GM19023 (cell line): ENCODE results near the gene RAD54L.
A peak's percentile ranks its signal among the peaks of the same experiment; 100 is the strongest.
"Not testable (repeated sequence)": the region's sequence is repeated elsewhere in the genome, so short reads cannot be mapped to it uniquely, and the experiment has no call there.

Experiments used
- ATAC-seq: cut with Tn5 transposase; IDR thresholded peaks from one replicate; pipeline ENCODE4 v1.9.1; 2021; ENCODE audit warnings: mild to moderate bottlenecking, moderate library complexity; ENCODE audit not compliant: unreplicated experiment

RAD54L gene

DNA sequence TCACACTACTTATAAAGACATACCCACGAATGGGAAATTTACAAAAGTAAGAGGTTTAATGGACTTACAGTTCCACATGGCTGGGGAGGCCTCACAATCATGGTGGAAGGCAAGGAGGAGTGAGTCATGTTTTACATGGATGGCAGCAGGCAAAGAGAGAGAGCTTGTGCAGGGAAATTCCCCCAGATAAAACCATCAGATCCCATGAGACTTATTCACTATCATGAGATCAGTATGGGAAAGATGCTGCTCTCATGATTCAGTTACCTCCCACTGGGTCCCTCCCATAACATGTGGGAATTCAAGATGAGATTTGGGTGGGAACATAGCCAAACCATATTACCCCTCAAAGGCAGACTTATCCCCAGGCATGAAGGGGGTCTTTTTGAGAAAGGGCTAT is 8.7 kb upstream of the RAD54L start:
- not testable (repeated sequence) for ATAC-seq

DNA sequence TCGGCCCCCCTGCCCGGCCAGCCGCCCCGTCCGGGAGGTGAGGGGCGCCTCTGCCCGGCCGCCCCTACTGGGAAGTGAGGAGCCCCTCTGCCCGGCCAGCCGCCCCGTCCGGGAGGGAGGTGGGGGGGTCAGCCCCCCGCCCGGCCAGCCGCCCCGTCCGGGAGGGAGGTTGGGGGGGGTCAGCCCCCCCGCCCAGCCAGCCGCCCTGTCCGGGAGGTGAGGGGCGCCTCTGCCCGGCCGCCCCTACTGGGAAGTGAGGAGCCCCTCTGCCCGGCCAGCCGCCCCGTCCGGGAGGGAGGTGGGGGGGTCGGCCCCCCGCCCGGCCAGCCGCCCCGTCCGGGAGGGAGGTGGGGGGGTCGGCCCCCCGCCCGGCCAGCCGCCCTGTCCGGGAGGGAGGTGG is 5.8 kb upstream of the RAD54L start:
- not testable (repeated sequence) for ATAC-seq

DNA sequence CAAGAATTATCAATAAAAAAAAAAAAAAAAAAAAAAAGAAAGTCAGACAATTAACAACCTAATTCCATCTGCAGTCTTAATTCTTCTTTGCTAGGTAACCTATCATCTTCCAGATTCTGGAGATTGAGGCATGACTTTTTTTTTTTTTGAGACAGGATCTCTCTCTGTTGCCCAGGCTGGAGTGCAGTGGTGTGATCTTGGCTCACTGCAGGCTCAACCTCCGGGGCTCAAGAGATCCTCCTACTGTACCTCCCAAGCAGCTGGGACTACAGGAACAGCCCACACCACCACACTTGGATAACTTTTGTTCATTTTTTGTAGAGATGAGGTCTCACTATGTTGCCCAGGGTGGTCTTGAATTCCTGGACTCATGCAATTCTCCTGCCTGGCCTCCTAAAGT is 4.6 kb upstream of the RAD54L start:
- ATAC-seq, result no peak

DNA sequence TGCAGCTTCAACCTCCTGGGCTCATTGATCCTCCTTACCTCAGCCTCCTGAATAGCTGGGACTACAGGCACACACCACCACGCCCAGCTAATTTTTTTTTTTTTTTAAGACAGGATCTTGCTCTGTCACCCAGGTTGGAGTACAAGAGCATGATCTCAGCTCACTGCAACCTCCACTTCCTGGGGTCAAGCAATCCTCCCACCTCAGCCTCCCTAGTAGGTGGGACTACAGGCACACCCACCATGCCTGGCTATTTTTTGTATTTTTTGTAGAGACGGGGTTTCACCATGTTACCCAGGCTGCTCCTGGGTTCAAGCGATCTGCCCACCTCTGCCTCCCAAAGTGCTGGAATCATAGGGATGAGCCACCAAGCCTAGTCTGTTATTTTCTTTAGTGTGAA is 3.7 kb upstream of the RAD54L start:
- ATAC-seq, result not testable (repeated sequence)

DNA sequence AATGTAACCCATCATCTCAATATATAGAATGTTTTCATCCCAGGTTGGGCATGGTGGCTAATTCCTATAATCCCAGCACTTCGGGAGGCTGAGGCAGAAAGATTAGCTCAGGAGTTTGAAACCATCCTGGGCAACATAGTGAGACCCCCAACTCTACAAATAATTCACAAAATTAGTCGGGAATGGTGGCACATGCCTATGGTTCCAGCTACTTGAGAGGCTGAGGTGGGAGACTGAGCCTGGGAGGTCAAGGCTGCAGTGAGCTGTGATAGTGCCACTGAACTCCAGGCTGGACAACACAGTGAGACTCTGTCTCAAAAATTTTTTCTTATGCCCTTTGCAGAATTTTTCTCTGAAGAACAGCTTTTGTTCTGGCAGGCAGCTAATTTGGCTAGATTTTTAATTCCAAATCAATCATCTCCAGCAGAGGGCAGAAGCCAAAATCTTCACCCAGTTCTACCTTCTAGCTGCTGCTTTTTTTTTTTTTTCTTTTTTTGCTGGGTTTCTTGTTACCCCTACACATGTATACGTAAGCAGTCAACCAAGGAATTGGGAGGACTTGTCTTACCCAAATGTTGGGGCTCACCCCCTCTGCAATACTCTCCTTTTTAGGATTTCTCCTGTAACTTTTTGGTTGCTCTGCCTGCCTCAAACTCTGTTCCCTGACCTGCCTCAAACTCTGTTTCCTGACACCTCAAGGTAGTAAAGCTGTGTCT is 2.7 kb upstream of the RAD54L start:
- no peak for ATAC-seq

DNA sequence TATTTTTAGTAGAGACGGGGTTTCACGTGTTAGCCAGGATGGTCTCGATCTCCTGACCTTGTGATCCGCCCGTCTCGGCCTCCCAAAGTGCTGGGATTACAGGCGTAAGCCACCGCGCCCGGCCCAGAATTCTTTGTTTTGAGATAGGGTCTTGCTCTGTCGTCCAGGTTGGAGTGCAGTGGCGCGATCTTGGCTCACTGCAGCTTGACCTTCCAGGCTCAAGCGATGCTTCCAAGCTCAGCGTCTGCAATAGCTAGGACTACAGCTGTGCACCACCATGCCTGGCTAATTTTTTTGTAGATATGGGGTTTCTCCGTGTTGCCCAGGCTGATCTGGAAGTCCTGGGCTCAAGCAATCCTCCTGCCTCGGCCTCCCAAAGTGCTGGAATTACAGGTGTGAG is 1.4 kb upstream of the RAD54L start:
- ATAC-seq, result not testable (repeated sequence)

DNA sequence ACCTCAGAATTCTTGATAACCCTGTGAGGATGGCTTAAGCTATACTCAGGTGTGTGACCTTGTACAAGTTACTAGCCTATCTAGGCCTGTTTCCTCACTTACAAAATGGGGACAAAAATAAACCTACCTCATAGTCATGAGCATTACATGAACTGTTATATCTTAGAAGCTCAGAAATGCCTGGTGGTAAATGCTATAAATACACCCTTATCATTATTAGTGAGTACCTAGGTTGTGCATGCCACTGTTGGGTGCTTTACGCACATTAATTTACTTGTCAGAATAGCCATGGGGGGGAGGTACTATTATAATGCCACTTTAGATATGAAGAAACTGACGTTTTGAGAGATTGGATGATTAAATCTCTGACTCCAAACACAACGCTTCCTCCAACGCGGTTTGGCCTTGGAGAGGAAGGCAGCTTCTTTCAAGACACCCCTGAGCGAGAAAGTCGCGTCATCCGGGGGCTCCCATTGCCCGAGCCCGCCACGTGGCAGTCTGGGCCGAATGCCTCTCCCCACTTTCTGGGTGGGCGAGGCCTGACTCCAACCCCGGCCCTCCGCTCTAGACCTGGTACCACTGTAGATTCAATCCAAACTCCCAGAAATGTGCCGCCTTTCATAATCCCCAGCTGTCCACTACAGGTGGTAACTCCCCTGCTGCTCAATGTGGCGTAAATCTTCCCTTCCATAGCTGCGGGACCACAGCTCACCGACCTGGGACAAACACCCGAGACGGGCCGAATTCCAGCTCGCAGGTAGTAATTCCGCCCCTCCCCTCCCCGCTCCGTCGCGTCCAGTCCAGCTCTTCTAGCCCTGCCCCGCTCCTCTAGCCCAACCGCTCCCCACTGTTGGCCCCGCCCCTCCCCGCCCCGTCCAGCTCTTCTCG is 771 bp upstream of the RAD54L start:
- ATAC-seq, result peak; percentile 56

DNA sequence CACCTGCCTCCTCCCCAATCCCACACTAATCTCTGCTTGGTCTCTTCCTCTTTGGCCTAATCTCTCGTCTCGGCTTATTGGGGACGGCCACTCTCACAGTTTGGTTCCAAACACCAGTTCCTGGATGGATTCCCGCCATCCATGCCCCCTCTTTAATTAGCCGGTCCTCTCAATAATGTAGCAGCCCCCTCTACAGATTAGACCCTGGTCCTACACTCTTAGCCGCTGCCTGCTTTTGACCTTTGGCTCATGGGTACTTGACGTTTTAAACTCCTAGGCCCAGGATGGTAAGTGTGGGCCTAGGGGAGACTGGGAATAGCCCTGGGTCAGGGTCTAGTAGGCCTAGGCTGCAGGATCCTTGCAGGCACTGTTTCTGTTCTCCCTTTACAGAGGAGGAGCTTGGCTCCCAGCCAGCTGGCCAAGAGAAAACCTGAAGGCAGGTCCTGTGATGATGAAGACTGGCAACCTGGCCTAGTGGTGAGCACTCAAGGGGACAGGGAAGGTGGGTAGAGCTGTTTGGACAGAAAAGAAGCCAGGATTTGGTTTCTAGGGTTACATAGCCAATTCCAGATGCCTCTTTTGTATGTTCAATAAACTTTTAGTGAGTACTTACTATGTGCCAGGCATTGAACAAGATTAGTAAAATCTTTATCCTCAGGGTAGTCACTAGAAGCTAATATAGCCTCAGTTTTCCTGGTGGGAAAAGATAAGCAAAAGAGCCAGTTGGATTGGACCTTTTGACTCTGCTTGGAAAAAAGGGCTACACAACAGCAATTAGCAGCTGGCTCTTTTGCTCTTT is 758 bp downstream of the RAD54L start:
- ATAC-seq, result no peak

DNA sequence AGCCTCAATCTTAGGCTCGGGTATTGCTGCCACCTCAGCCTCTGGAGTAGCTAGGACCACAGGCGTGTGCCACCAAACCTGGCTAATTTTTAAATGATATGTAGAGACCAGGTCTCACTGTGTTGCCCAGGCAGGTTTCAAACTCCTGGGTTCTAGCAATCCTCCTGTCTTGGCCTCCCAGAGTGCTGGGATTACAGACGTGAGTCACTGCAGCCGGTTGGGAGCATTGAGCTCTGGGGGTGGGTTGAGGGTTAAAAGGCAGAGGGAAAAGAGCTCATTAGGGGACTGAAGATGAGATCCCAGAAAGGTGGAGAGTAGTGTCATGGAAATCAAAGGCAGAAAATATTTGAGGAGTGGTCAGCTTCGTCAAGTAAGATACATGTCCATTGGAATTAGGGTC is 7.1 kb downstream of the RAD54L start:
- no peak for ATAC-seq

DNA sequence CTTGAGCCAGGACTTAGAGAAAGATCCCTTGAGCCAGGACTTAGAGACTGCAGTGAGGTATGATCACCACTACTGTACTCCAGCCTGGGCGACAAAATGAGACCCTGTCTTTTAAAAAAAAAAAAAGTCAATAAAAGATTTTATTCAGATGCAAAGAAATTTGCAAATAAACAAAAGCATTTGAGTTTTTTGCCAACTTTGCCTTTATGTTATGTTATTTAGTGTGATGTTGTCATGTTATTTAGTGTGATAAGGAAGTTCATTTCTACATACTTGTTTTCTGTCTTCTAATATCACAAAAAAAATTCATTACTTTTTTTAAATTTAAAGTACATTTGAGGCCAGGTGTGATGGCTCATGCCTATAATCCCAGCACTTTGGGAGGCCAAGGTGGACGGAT is 9.0 kb downstream of the RAD54L start:
- no peak for ATAC-seq

DNA sequence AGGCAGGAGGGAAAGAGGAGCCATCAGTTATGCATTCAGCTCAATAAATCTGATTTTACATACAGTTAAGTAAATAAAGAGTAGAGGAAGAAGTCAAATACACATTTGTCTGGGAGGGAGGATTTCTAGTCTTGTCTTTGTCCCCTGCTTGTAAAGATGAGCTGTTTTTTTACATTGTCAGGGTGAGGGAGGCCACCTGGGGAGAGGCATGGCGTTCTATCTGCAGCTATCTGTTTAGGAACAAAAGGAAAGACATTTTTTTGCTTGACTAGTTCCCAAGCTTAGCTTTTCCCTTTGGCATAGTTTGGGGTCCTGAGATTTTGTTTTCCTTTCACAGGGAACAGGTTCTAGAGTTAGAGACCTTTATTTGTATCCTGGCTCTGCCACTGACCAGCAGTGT is 14.9 kb downstream of the RAD54L start:
- no peak for ATAC-seq

DNA sequence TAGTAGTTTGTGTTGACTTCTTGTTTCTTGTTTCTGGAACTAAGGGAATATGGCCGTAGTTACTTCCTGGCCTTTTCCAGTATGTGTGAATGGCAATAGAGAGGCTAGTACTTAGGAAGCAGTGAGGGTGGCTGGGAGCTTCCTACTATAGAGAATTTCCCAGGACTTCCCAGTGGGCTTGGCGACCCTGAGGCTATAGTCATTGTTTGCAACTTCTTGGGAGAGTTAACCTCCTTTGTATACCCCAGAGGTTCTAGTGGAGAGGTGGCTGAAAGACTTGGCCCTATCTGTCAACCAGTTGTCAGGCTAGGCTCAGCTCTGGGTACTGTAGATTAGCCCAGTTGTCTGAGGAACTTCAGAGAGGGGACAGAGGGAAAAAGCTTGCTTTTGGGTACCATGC is 15.6 kb downstream of the RAD54L start:
- no peak for ATAC-seq

DNA sequence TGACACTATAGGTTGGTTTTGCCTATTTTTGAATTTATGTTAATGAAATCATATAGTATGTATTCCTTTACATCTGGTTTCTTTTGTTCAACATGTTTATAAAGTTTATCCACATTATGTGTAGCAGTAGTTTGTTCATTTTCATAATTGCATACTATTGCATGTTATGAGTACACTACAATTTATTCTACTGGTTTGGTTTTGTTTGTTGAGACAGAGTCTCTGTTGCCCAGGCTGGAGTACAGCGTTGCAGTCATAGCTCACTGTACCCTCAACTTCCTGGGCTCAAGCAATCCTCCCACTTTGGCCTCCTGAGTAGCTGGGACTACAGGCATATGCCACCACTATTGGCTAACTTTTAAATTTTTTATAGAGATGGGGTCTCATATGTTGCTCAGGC is 21.0 kb downstream of the RAD54L start:
- ATAC-seq, result no peak

DNA sequence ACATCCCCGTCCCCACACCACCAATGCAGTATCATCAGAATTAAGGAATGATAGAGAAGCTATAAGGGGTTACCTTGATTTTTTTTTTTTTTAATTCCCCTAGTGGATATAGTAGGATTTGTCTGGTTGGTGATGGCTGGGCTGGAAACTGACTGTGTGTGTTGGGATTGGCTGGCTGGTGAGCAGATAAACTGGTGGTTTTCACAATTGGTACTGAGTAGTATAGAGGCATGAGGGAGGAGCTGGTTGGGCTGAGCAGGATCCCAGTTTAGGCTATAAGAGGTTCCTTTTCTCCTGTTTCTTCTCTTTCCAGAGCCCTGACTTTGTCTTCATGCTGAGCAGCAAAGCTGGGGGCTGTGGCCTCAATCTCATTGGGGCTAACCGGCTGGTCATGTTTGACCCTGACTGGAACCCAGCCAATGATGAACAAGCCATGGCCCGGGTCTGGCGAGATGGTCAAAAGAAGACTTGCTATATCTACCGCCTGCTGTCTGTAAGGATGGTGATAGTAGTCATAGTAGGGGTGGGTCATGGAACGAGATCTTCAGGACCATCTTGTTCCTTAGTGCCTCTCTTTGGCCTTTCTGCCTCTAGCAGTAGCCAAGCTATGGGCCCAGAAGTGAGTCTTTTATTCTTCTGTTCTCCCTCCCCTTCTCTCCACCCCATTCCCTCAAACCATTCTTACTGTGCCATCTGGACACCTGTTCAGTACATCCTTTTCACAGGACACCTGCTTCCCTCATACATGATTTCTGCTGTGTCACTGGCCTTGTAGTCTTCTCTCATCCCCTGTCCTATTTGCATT is 26.9 kb downstream of the RAD54L start:
- no peak for ATAC-seq

DNA sequence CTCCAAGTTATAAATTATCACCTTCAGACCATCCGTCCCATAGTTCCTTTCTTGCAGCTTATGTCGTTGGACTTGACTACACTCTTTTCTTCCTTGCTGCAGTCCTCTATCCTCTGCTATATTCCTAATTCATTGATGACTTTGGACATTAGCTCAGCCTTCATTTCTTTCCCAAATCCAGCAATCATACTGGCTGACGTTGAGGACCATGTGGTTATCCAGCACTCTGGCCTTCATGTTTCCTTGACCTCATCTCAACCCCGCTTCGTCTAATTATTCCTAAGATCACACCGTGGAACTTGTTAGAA is 27.4 kb downstream of the RAD54L start:
- no peak for ATAC-seq

DNA sequence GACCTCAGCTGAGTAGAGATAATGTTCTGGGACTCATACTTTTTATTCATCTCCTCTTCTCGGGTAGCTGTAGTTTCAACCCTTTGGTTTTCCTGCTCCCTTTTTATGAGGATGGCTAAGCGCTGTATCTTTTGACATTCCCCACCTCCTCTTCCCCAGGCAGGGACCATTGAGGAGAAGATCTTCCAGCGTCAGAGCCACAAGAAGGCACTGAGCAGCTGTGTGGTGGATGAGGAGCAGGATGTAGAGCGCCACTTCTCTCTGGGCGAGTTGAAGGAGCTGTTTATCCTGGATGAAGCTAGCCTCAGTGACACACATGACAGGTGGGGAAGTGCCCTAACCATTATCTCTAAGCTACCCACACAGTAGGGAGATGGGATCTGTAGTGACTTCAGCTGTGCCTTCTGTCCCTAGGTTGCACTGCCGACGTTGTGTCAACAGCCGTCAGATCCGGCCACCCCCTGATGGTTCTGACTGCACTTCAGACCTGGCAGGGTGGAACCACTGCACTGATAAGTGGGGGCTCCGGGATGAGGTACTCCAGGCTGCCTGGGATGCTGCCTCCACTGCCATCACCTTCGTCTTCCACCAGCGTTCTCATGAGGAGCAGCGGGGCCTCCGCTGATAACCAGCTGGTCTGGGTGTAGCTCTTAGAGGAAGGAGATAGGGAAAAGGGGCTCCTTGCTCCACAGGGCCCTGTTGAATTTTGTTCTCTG is 30.3 kb downstream of the RAD54L start:
- no peak for ATAC-seq

DNA sequence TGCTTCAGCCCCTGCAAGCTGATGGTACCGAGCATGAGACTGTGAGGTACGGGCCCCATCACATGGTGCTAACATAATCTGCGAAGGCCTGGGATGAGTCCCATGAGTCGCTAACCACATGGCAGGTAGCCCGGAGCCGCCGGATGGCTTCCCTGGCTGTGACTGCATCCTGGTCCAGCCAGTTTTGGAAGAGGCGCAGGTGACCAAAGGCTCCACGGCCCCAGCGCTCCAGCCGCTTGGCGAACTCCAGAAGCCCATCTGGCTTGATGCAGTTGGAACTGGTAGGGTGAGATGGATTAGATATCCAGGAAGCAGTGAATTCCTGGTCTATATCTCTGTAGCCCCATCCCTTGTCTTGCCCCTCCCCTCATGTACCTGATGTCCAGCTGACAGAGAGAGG is 31.2 kb downstream of the RAD54L start:
- no peak for ATAC-seq

DNA sequence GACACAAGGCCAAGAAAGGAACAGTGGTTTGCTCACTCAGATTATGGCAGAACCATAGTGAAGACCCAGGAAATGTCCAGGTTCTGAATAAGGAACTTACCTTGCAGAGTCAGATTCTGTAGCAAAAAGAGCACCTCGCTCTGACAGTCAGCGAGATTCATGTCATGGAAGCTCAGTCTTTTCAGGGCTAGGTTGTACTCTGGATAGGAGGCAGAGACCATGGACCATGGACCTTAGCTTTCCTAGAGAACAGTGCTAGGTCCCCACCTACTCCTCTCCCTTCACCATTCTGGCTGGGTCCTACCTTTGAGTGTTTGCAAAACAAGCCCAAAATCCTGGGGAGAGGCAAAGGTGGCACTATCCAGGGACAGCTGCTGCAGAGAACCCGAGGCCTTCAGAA is 32.5 kb downstream of the RAD54L start:
- no peak for ATAC-seq

DNA sequence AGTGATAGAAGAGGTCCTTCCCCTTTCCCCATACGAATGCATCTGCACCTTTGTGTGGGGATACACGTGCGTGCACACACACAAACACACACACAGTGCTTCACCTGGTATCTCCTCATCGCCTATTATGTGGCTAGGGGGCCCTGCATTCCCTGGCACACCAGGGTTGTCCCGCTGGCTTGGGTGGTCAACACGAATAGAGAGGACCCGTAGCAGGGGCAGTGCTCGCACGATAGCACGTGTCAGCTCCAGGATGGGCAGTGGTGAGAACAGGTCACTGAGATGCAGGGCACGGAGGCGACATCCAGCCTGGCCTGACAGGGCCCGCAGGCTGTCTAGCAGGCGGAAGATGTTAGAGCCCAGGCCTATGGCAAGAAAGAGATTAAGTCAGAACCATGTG is 33.5 kb downstream of the RAD54L start:
- ATAC-seq, result no peak

DNA sequence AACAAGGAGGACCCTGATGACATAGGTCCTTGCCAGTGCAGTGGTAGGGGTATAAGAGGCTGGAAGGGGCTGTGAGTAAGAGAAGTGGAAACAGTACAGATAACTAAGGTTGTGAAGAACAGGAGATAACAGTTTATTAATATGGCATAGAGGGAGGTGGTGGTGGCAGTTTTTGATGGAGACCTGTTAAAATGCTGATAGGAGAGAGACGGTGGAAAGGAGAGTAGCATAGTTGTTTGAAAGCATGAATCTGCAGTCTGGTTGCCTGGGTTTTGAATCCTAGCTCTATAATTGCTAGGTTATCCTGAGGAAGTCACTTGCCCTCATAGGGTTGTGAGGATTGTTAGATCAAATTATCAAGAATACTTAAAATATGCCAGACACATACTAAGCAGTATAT is 36.5 kb downstream of the RAD54L start:
- no peak for ATAC-seq
